ENCODE results near the gene HNRNPD.

HNRNPD gene

GRCh38 chr4:82381235-82381634 lies 7.4 kb upstream of the HNRNPD start (continued):
- no peak for TF ChIP-seq TSHZ2 (CRISPR knock-in tag; IDR thresholded peaks at IDR 0.05)

- ATAC-seq: no peak
- TF ChIP-seq CSDC2 (CRISPR knock-in tag; IDR thresholded peaks at IDR 0.05) (no peak), ZNF565 (CRISPR knock-in tag; conservative IDR thresholded peaks at IDR 0.05; ENCODE audit: low read depth) (no peak), TCF4 (CRISPR knock-in tag; IDR thresholded peaks at IDR 0.05; ENCODE audit: borderline replicate concordance) (no peak), ZC3H10 (CRISPR knock-in tag; IDR thresholded peaks at IDR 0.05) (no peak), TSHZ2 (CRISPR knock-in tag; IDR thresholded peaks at IDR 0.05) (no peak)
Measured at GRCh38 chr4:82380831-82381230, 7.0 kb upstream of the HNRNPD start.

GRCh38 chr4:82380344-82380743 lies 6.6 kb upstream of the HNRNPD start:
- ATAC-seq: no peak
- TF ChIP-seq ZFP30 (CRISPR knock-in tag; IDR thresholded peaks at IDR 0.05): no peak
- no peak for TF ChIP-seq SNAI2 (CRISPR knock-in tag; IDR thresholded peaks at IDR 0.05)
- no peak for TF ChIP-seq PPARA (CRISPR knock-in tag; IDR thresholded peaks at IDR 0.05; ENCODE audit: borderline replicate concordance)
- TF ChIP-seq ZFP3 (CRISPR knock-in tag; IDR thresholded peaks at IDR 0.05): no peak

- no peak for ATAC-seq
- no peak for TF ChIP-seq SNAI2 (CRISPR knock-in tag; IDR thresholded peaks at IDR 0.05)
- TF ChIP-seq ZNF8 (CRISPR knock-in tag; IDR thresholded peaks at IDR 0.05): no peak
- TF ChIP-seq TSHZ2 (CRISPR knock-in tag; IDR thresholded peaks at IDR 0.05): no peak
- no peak for TF ChIP-seq TOX (CRISPR knock-in tag; IDR thresholded peaks at IDR 0.05; ENCODE audit: borderline replicate concordance)
- no peak for TF ChIP-seq ARNTL (CRISPR knock-in tag; IDR thresholded peaks at IDR 0.05; ENCODE audit: borderline replicate concordance, low read depth)
- TF ChIP-seq CREB5 (CRISPR knock-in tag; IDR thresholded peaks at IDR 0.05; ENCODE audit: low read depth): no peak
- TF ChIP-seq CSDC2 (CRISPR knock-in tag; IDR thresholded peaks at IDR 0.05): no peak
- no peak for TF ChIP-seq POU6F1 (CRISPR knock-in tag; IDR thresholded peaks at IDR 0.05; ENCODE audit: borderline replicate concordance, low read depth)
- no peak for TF ChIP-seq TCF4 (CRISPR knock-in tag; IDR thresholded peaks at IDR 0.05; ENCODE audit: borderline replicate concordance)
- no peak for TF ChIP-seq ESRRG (CRISPR knock-in tag; IDR thresholded peaks at IDR 0.05)
- no peak for TF ChIP-seq ZNF70 (CRISPR knock-in tag; IDR thresholded peaks at IDR 0.05)
Measured at GRCh38 chr4:82376109-82376508, 2.3 kb upstream of the HNRNPD start.

Data from SK-N-SH treated with all-trans-retinoic acid at 6 μM for 48 hours (cell line).